K562 (cell line): ENCODE data around the gene SPIRE1. TPM values are rescaled to one million over a fixed set of nuclear protein-coding genes. Genes with fewer than 3 reads are reported as not detected.

Source experiments
- ATAC-seq: fragments of 200-7000 bp; cut with Tn5 transposase; 3 replicates; pipeline ENCODE4 v1.9.1; 2020; ENCODE audit warnings: moderate library complexity
- BruUV-seq: library from RNA; stranded (reverse); fragments of 400-500 nt; replicated peaks from 2 replicates; lab custom pipeline; 2021; lab: Mats Ljungman, UMichigan
- CTCF ChIA-PET: fragments of 300-600 bp; formaldehyde crosslinking; extraction: SDS; loops from one replicate; lab custom pipeline; 2021; ENCODE audit warnings: low intra/inter-chr PET ratio; lab: Yijun Ruan, JAX
- POLR2A ChIA-PET: fragments of 300-600, 350-650 bp; sonication (Branson Sonifier 250); formaldehyde crosslinking; extraction: SDS; loops from one replicate; lab custom pipeline; 2021; ENCODE audit warnings: antibody characterized with exemption, inconsistent platforms; lab: Yijun Ruan, JAX
- DNase-seq, 4 experiments: peaks; one replicate each; pipeline versions ENCODE4 v3.0.0 to v3.0.0-alpha.2; 2011 to 2018; ENCODE audit warnings: low spot score in 3 of 4, mixed read lengths in 3 of 4; ENCODE audit errors: extremely low read depth in 1 of 4
- FAIRE-seq: peaks from 2 replicates; lab custom pipeline; 2011; peaks lifted over from hg19 to GRCh38; lab: Jason Lieb, UNC
- H2AFZ ChIP-seq: 2 replicates; pipeline ENCODE4 v1.6.0; 2011; ENCODE audit warnings: low read depth, low read length, control low read depth, inconsistent platforms
- H3K27ac ChIP-seq: fragments of 200-600 bp; 3 replicates; pipeline ENCODE4 v1.8.0; 2011; ENCODE audit warnings: low read depth, mild to moderate bottlenecking, control low read depth, inconsistent platforms, low read length, moderate library complexity, mixed read lengths; ENCODE audit errors: extremely low read depth
- H3K27me3 ChIP-seq, 2 experiments: fragments of 300-600 bp in 1 of 2; 2 replicates in 1 of 2; 3 replicates in 1 of 2; pipeline versions ENCODE4 v1.6.0 to v1.8.0; 2011; ENCODE audit warnings: inconsistent platforms in 2 of 2, low read length in 2 of 2, mild to moderate bottlenecking in 1 of 2, mixed read lengths in 1 of 2, moderate library complexity in 1 of 2; ENCODE audit not compliant: control insufficient read depth in 2 of 2, insufficient read depth in 2 of 2
- H3K36me3 ChIP-seq: fragments of 300-600 bp; 3 replicates; pipeline ENCODE4 v1.8.0; 2011; ENCODE audit warnings: mild to moderate bottlenecking, low read length, inconsistent platforms; ENCODE audit not compliant: control insufficient read depth, insufficient read depth
- H3K4me1 ChIP-seq, 2 experiments: fragments of 200-600 bp in 1 of 2; replicated peaks in 1 of 2; 2 replicates in 1 of 2; 3 replicates in 1 of 2; pipeline versions ENCODE4 v1.5.1 to v1.8.0; 2011; ENCODE audit warnings: inconsistent platforms in 2 of 2, low read length in 2 of 2, mild to moderate bottlenecking in 1 of 2, mixed read lengths in 1 of 2, moderate library complexity in 1 of 2; ENCODE audit not compliant: control insufficient read depth in 2 of 2, insufficient read depth in 2 of 2
- H3K4me2 ChIP-seq: 2 replicates; pipeline ENCODE4 v1.6.1; 2011; ENCODE audit warnings: low read length, control low read depth, inconsistent platforms, mixed read lengths; ENCODE audit not compliant: insufficient read depth
- H3K4me3 ChIP-seq: fragments of 200-600 bp; sonication (generic), shearing (Covaris generic); 2 replicates; pipeline ENCODE4 v1.5.1; 2016; ENCODE audit warnings: control low read depth, inconsistent platforms
- H3K79me2 ChIP-seq: fragments of 200-600 bp; 3 replicates; pipeline ENCODE4 v1.8.0; 2011; ENCODE audit warnings: low read length, inconsistent platforms; ENCODE audit not compliant: control insufficient read depth, insufficient read depth
- H3K9ac ChIP-seq, 2 experiments: 2 replicates each; pipeline versions ENCODE4 v1.6.0 to v1.6.1; 2011; ENCODE audit warnings: low read depth in 2 of 2, low read length in 2 of 2, control low read depth in 1 of 2, inconsistent platforms in 1 of 2, mild to moderate bottlenecking in 1 of 2, mixed read lengths in 1 of 2; ENCODE audit not compliant: insufficient read depth in 1 of 2
- H3K9me1 ChIP-seq: one replicate; pipeline ENCODE4 v1.6.0; 2011; ENCODE audit warnings: inconsistent platforms, mild to moderate bottlenecking, low read length, moderate library complexity; ENCODE audit not compliant: control insufficient read depth, insufficient read depth
- H3K9me3 ChIP-seq: replicated peaks from 2 replicates; pipeline ENCODE4 v1.5.1; 2011; ENCODE audit warnings: low read depth, low read length, inconsistent platforms; ENCODE audit not compliant: control insufficient read depth, insufficient read depth
- H4K20me1 ChIP-seq: replicated peaks from 2 replicates; pipeline ENCODE4 v1.6.1; 2011; ENCODE audit warnings: low read length, inconsistent platforms, mixed read lengths; ENCODE audit not compliant: control insufficient read depth, insufficient read depth
- CSDE1 ChIP-seq, 2 experiments: fragments of 450-650 bp; IDR thresholded peaks; 2 replicates each; pipeline ENCODE4 v1.6.1; 2016; ENCODE audit warnings: mild to moderate bottlenecking in 1 of 2
- FOXA3 ChIP-seq, 2 experiments: fragments of 450-650 bp in 1 of 2; sonication (generic) in 1 of 2; formaldehyde crosslinking; IDR thresholded peaks in 1 of 2; conservative IDR thresholded peaks in 1 of 2; 2 replicates each; pipeline versions ENCODE4 v1.4.0 to v1.8.0; 2020 to 2022; ENCODE audit warnings: mild to moderate bottlenecking in 2 of 2, missing genetic modification reagents in 1 of 2
- GABPB2 ChIP-seq: fragments of 250-450 bp; sonication (Bioruptor Pico); conservative IDR thresholded peaks from 2 replicates; pipeline ENCODE4 v1.5.1; 2021; ENCODE audit warnings: mild to moderate bottlenecking
- NCOA1 ChIP-seq: fragments of 450-650 bp; IDR thresholded peaks from 2 replicates; pipeline ENCODE4 v1.6.1; 2016; ENCODE audit warnings: low read depth
- SP1 ChIP-seq: sonication (generic); formaldehyde crosslinking; IDR thresholded peaks from 2 replicates; pipeline ENCODE4 v1.8.1; 2022; ENCODE audit warnings: mild to moderate bottlenecking, missing genetic modification reagents
- TEAD2 ChIP-seq: fragments of 450-650 bp; IDR thresholded peaks from 2 replicates; pipeline ENCODE4 v1.6.1; 2016; ENCODE audit warnings: missing genetic modification characterization, control low read depth, missing compliant biosample characterization
- TOE1 ChIP-seq, 2 experiments: fragments of 450-650 bp in 1 of 2; sonication (generic) in 1 of 2; formaldehyde crosslinking in 1 of 2; IDR thresholded peaks; 2 replicates each; pipeline versions ENCODE4 v1.7.1 to v1.8.0; 2016 to 2022; ENCODE audit warnings: borderline replicate concordance in 2 of 2, mild to moderate bottlenecking in 2 of 2, antibody characterized with exemption in 1 of 2, inconsistent platforms in 1 of 2, low read depth in 1 of 2, missing genetic modification reagents in 1 of 2, moderate library complexity in 1 of 2
- ZBTB1 ChIP-seq: sonication (generic); formaldehyde crosslinking; IDR thresholded peaks from 2 replicates; pipeline ENCODE4 v1.8.1; 2023; ENCODE audit warnings: missing genetic modification reagents, low read depth, mild to moderate bottlenecking, borderline replicate concordance
- ZKSCAN8 ChIP-seq: fragments of 200-800 bp; sonication (Bioruptor generic); IDR thresholded peaks from 2 replicates; pipeline ENCODE4 v1.6.1; 2016; ENCODE audit warnings: missing genetic modification characterization, missing compliant biosample characterization
- WGBS: fragments of 100-300 bp; shearing (Covaris generic); methylation state at CpG from one replicate; pipeline ENCODE4 v1.1.6; 2016; ENCODE audit warnings: low coverage, mixed read lengths; ENCODE audit not compliant: insufficient coverage; ENCODE audit errors: missing lambda C conversion rate; 5-methylcytosine and 5-hydroxymethylcytosine counted together
- in situ Hi-C: fragments of 300-500 bp; cut with MboI; formaldehyde crosslinking; loops from 4 replicates; pipeline ENCODE4 v1.15.0; 2018; ENCODE audit warnings: inconsistent platforms, mixed read lengths
- intact Hi-C: fragments of 100-400 bp; cut with micrococcal nuclease; formaldehyde crosslinking; loops from 2 replicates; pipeline ENCODE4 v1.14.2; 2022
- polyA plus RNA-seq, 8 experiments: library from polyadenylated mRNA; depleted of rRNA in 4 of 8; stranded (reverse) in 5 of 8; unstranded in 3 of 8; fragments of >200 nt; fragmentation: Nextera tagmentation in 2 of 8; fragmentation: Illumina TruSeq in 1 of 8; extraction: Ambion mirVana in 2 of 8; extraction: Trizol in 1 of 8; gene quantifications; 2 replicates each; pipeline versions ENCODE4 v1.2.1 to v1.2.3, GENCODE V29; 2011 to 2014; ENCODE audit warnings: inconsistent platforms in 1 of 8, missing spikeins in 1 of 8
- total RNA-seq, 7 experiments: library from RNA; depleted of rRNA in 6 of 7; stranded (reverse); fragments of >200 nt in 6 of 7; fragmentation: Illumina TruSeq in 2 of 7; extraction: Trizol in 2 of 7; gene quantifications; 2 replicates each; pipeline versions ENCODE4 v1.2.1 to v1.2.3, GENCODE V29; 2011 to 2021; ENCODE audit warnings: low replicate concordance in 1 of 7
- TF ChIP-seq, protein P1 (sequence below): fragments of 200-800 bp; sonication (Bioruptor generic); IDR thresholded peaks from 2 replicates; pipeline ENCODE4 v1.6.1; 2017; ENCODE audit warnings: missing genetic modification characterization, missing compliant biosample characterization
- TF ChIP-seq, protein P2 (sequence below): sonication (generic); formaldehyde crosslinking; IDR thresholded peaks from 2 replicates; pipeline ENCODE4 v1.8.1; 2022; ENCODE audit warnings: missing genetic modification reagents

Gene SPIRE1
- total and polyA plus RNA-seq, 9 of the 15 experiments (the other 6 are each of a cell fraction or from before 2014, with no cell fraction given): 2.9 to 14.0 (median 10.2) TPM

GRCh38 chr18:12586956-12587355, 71.0 kb downstream of the SPIRE1 start:
- Histone ChIP-seq H3K9me3 (no peaks in the 10 kb centered on the region), H3K9me1 (no peaks in the 10 kb centered on the region), H3K4me3 (no peak overlapping the region), H3K4me1 (no peaks in the 10 kb centered on the region; a peak in 1 of 5 replicates), H3K9ac (no peak overlapping the region), H3K27me3 (no peaks in the 10 kb centered on the region), H3K36me3 (no peaks in the 10 kb centered on the region), H3K27ac (no peak overlapping the region), H3K79me2 (no peaks in the 10 kb centered on the region), H4K20me1 (no peaks in the 10 kb centered on the region), H3K4me2 (no peak overlapping the region), H2AFZ (no peak overlapping the region)
- no TSS peak for BruUV-seq
- WGBS: 41% methylated on average over 1 of the region's 1 CpG
- DNase-seq (no peak), FAIRE-seq (no peak), ATAC-seq (no peak)
- POLR2A ChIA-PET: no interaction called here
- in situ Hi-C loops: no loop called here
- CTCF ChIA-PET: no interaction called here
- intact Hi-C loops: loop anchor here (10.0 kb wide), 1 partner anchor 62 kb away; no protein-coding TSS in a partner anchor
- TF ChIP-seq TOE1 (IDR thresholded peaks at IDR 0.05; ENCODE audit: borderline replicate concordance) (no peak), TOE1 (CRISPR knock-in tag; IDR thresholded peaks at IDR 0.05; ENCODE audit: borderline replicate concordance, low read depth) (no peak), GABPB2 (no peak), CSDE1 (IDR thresholded peaks at IDR 0.05) (no peak), SP1 (CRISPR knock-in tag) (no peak), NCOA1 (no peak), ZBTB1 (CRISPR knock-in tag) (no peak), ZKSCAN8 (no peak), TEAD2 (tag) (no peak), FOXA3 (CRISPR knock-in tag; conservative IDR thresholded peaks at IDR 0.05 in 1 of 2, IDR thresholded peaks at IDR 0.05 in 1 of 2) (no peak)
- TF ChIP-seq, protein P1, sequence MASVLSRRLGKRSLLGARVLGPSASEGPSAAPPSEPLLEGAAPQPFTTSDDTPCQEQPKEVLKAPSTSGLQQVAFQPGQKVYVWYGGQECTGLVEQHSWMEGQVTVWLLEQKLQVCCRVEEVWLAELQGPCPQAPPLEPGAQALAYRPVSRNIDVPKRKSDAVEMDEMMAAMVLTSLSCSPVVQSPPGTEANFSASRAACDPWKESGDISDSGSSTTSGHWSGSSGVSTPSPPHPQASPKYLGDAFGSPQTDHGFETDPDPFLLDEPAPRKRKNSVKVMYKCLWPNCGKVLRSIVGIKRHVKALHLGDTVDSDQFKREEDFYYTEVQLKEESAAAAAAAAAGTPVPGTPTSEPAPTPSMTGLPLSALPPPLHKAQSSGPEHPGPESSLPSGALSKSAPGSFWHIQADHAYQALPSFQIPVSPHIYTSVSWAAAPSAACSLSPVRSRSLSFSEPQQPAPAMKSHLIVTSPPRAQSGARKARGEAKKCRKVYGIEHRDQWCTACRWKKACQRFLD (CRISPR knock-in tag): no peak
- TF ChIP-seq, protein P2, sequence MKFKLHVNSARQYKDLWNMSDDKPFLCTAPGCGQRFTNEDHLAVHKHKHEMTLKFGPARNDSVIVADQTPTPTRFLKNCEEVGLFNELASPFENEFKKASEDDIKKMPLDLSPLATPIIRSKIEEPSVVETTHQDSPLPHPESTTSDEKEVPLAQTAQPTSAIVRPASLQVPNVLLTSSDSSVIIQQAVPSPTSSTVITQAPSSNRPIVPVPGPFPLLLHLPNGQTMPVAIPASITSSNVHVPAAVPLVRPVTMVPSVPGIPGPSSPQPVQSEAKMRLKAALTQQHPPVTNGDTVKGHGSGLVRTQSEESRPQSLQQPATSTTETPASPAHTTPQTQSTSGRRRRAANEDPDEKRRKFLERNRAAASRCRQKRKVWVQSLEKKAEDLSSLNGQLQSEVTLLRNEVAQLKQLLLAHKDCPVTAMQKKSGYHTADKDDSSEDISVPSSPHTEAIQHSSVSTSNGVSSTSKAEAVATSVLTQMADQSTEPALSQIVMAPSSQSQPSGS: no peak
